CD4-positive, alpha-beta T cell (primary cell): ENCODE results near the gene PCDH8. TPM values are rescaled to one million over a fixed set of nuclear protein-coding genes. Genes with fewer than 3 reads are reported as not detected.

Experiments used
- ATAC-seq: fragments of 200-7000 bp; cut with Tn5 transposase; one replicate; pipeline ENCODE4 v1.10.0; 2022; ENCODE audit warnings: mild to moderate bottlenecking; ENCODE audit not compliant: poor library complexity
- CTCF ChIA-PET: fragments of 350-600 bp; sonication (Branson Sonifier 250); formaldehyde crosslinking; loops from one replicate; lab custom pipeline; 2021; ENCODE audit warnings: antibody characterized with exemption, inconsistent platforms; lab: Charles Lee
- POLR2A ChIA-PET: fragments of 350-600 bp; sonication (Branson Sonifier 250); formaldehyde crosslinking; loops from one replicate; lab custom pipeline; 2021; ENCODE audit warnings: antibody characterized with exemption, inconsistent platforms; lab: Charles Lee
- DNase-seq, 14 experiments: peaks; one replicate each; pipeline ENCODE4 v3.0.0-alpha.2; 2013 to 2020; ENCODE audit warnings: mixed read lengths in 2 of 14
- H3K27ac ChIP-seq, 2 donors: one replicate each; pipeline versions ENCODE4 v1.5.1 to v1.7.0; 2013; ENCODE audit warnings: low read length in 2 of 2, low read depth in 1 of 2, mild to moderate bottlenecking in 1 of 2
- H3K27me3 ChIP-seq, 2 experiments: 1 replicate in 1 of 2; 2 replicates in 1 of 2; pipeline versions ENCODE4 v1.6.1 to v1.7.0; 2013; ENCODE audit warnings: low read length in 2 of 2, control low read depth in 1 of 2, mild to moderate bottlenecking in 1 of 2, moderate library complexity in 1 of 2; ENCODE audit not compliant: insufficient read depth in 2 of 2, control insufficient read depth in 1 of 2
- H3K36me3 ChIP-seq: one replicate; pipeline ENCODE4 v1.6.1; 2013; ENCODE audit warnings: low read length, control low read depth; ENCODE audit not compliant: insufficient read depth
- H3K4me1 ChIP-seq: one replicate; pipeline ENCODE4 v1.6.1; 2013; ENCODE audit warnings: low read length, control low read depth; ENCODE audit not compliant: insufficient read depth
- H3K4me3 ChIP-seq: one replicate; pipeline ENCODE4 v1.5.1; 2013; ENCODE audit warnings: mild to moderate bottlenecking, low read length, moderate library complexity
- H3K9me3 ChIP-seq, 2 experiments: 1 replicate in 1 of 2; 2 replicates in 1 of 2; pipeline versions ENCODE4 v1.6.1 to v1.7.0; 2013; ENCODE audit warnings: low read length in 2 of 2, mild to moderate bottlenecking in 2 of 2, control low read depth in 1 of 2, moderate library complexity in 1 of 2; ENCODE audit not compliant: control insufficient read depth in 1 of 2, insufficient read depth in 1 of 2
- H3K27ac Mint-ChIP-seq: one replicate; pipeline ENCODE4 v1.8.0; 2020; ENCODE audit warnings: mixed read lengths
- H3K27me3 Mint-ChIP-seq: one replicate; pipeline ENCODE4 v1.8.0; 2021; ENCODE audit warnings: mixed read lengths
- H3K36me3 Mint-ChIP-seq: one replicate; pipeline ENCODE4 v1.8.0; 2021; ENCODE audit warnings: low read depth, mixed read lengths
- H3K4me1 Mint-ChIP-seq: one replicate; pipeline ENCODE4 v1.8.0; 2021; ENCODE audit warnings: low read depth, mixed read lengths
- H3K4me3 Mint-ChIP-seq: one replicate; pipeline ENCODE4 v1.8.0; 2020; ENCODE audit warnings: mild to moderate bottlenecking, mixed read lengths
- H3K9me3 Mint-ChIP-seq: one replicate; pipeline ENCODE4 v1.8.0; 2020; ENCODE audit warnings: mixed read lengths
- intact Hi-C, 2 experiments: fragments of 100-400 bp; cut with DNase I in 1 of 2; cut with micrococcal nuclease in 1 of 2; formaldehyde crosslinking; loops; one replicate each; pipeline versions ENCODE4 v1.15.1 to v1.9.0; 2023 to 2025; cut with DNase I, micrococcal nuclease
- total RNA-seq, 174 experiments: library from RNA in 2 of 174; stranded (reverse) in 2 of 174; gene quantifications; one replicate each; pipeline ENCODE4 v1.2.3 and lab custom pipeline; 2021 to 2026
- TF ChIP-seq, protein P1 (sequence below): fragments of 200-600 bp; IDR thresholded peaks from one replicate; pipeline ENCODE4 v1.8.0; 2022; ENCODE audit warnings: antibody characterized with exemption, mild to moderate bottlenecking

PCDH8 gene
- total RNA-seq, 2 experiments from 2014 or later = not detected

DNA sequence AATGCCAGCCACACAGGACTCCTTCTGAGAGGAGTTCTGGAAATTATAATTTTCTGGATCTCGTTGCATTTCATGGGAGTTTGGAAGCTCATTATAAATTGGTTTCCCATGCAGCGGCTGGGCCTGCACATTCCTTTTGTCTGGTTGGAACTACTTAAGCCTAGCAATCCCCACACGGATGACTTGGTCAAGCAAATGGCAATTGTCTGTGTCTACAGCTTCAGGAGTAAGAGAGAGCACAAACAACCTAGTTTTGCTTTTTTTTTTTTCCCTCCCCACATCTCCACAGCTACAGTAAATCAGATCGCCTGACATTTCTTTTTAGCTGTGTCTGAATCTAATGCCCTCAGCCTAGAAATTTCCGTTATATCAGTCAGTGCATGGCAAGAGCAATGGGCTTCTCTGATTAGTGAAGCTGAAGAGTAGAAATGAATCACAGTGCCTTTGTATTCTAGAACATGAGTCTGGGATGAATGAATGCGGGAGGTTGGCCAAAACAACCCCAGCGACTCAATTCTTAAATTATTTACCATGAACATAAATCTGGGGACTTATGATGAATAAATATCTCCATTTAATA lies 15.1 kb downstream of the PCDH8 start:
- Histone ChIP-seq H3K4me3 (no peak overlapping the region), H3K27ac (no peak overlapping the region), H3K4me1 (no peaks in the 10 kb centered on the region), H3K9me3 (no peaks in the 10 kb centered on the region), H3K27me3 (peaks cover 0 to 7% of the 10 kb centered on the region in 2 experiments), H3K36me3 (no peaks in the 10 kb centered on the region)
- DNase-seq (no peak), ATAC-seq (no peak)
- TF ChIP-seq, protein P1, sequence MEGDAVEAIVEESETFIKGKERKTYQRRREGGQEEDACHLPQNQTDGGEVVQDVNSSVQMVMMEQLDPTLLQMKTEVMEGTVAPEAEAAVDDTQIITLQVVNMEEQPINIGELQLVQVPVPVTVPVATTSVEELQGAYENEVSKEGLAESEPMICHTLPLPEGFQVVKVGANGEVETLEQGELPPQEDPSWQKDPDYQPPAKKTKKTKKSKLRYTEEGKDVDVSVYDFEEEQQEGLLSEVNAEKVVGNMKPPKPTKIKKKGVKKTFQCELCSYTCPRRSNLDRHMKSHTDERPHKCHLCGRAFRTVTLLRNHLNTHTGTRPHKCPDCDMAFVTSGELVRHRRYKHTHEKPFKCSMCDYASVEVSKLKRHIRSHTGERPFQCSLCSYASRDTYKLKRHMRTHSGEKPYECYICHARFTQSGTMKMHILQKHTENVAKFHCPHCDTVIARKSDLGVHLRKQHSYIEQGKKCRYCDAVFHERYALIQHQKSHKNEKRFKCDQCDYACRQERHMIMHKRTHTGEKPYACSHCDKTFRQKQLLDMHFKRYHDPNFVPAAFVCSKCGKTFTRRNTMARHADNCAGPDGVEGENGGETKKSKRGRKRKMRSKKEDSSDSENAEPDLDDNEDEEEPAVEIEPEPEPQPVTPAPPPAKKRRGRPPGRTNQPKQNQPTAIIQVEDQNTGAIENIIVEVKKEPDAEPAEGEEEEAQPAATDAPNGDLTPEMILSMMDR = no peak
- Mint-ChIP-seq H3K4me1 (no peaks in the 10 kb centered on the region), H3K36me3 (no peaks in the 10 kb centered on the region), H3K9me3 (no peaks in the 10 kb centered on the region), H3K27ac (no peak overlapping the region), H3K27me3 (peaks cover 34% of the 10 kb centered on the region), H3K4me3 (no peak overlapping the region)
- ChIA-PET POLR2A (no interaction called here), CTCF (no interaction called here)
- intact Hi-C loops = no loop called here

GRCh38 chr13:52832313-52832712 lies 16.1 kb downstream of the PCDH8 start:
- H3K27me3 ChIP-seq = peaks cover 0 to 7% of the 10 kb centered on the region in 2 experiments
- H3K27ac ChIP-seq = no peak overlapping the region
- no peak overlapping the region for H3K4me3 ChIP-seq
- no peaks in the 10 kb centered on the region for H3K9me3 Mint-ChIP-seq
- H3K36me3 ChIP-seq = no peaks in the 10 kb centered on the region
- no peaks in the 10 kb centered on the region for H3K4me1 ChIP-seq
- ChIA-PET POLR2A (no interaction called here), CTCF (no interaction called here)
- H3K9me3 ChIP-seq = no peaks in the 10 kb centered on the region
- H3K27ac Mint-ChIP-seq = no peak overlapping the region
- no peak for DNase-seq
- H3K4me1 Mint-ChIP-seq = no peaks in the 10 kb centered on the region
- TF ChIP-seq, protein P1 = no peak
- intact Hi-C loops = no loop called here
- no peak for ATAC-seq
- peaks cover 27% of the 10 kb centered on the region for H3K27me3 Mint-ChIP-seq
- no peak overlapping the region for H3K4me3 Mint-ChIP-seq
- H3K36me3 Mint-ChIP-seq = no peaks in the 10 kb centered on the region

GRCh38 chr13:52830946-52831345 lies 17.5 kb downstream of the PCDH8 start:
- Histone ChIP-seq H3K4me3 (no peak overlapping the region), H3K4me1 (no peaks in the 10 kb centered on the region), H3K9me3 (peaks cover 0 to 5% of the 10 kb centered on the region in 2 experiments), H3K27ac (no peak overlapping the region), H3K27me3 (peaks cover 0 to 7% of the 10 kb centered on the region in 2 experiments), H3K36me3 (no peaks in the 10 kb centered on the region)
- H3K4me3 Mint-ChIP-seq = no peak overlapping the region
- DNase-seq (no peak), ATAC-seq (no peak)
- intact Hi-C loops = no loop called here
- no peaks in the 10 kb centered on the region for H3K36me3 Mint-ChIP-seq
- H3K4me1 Mint-ChIP-seq = no peaks in the 10 kb centered on the region
- H3K9me3 Mint-ChIP-seq = no peaks in the 10 kb centered on the region
- peaks cover 25% of the 10 kb centered on the region for H3K27me3 Mint-ChIP-seq
- H3K27ac Mint-ChIP-seq = no peak overlapping the region
- TF ChIP-seq, protein P1 = no peak
- ChIA-PET POLR2A (no interaction called here), CTCF (no interaction called here)
